ENCODE measurements around the gene PAX8.

- TF ChIP-seq CTCF (conservative IDR thresholded peaks at IDR 0.05) (no peak), ZFX (IDR thresholded peaks at IDR 0.05) (no peak)
These were observed 86.1 kb downstream of the PAX8 start for GRCh38 chr2:113192459-113193100.
